ENCODE measurements around the gene SEMA3E.

GRCh38 chr7:83548250-83548649 is 100.7 kb downstream of the SEMA3E start:
- no peak for TF ChIP-seq NR2C1 (IDR thresholded peaks at IDR 0.05)
- no peak for TF ChIP-seq RFX5 (IDR thresholded peaks at IDR 0.05; ENCODE audit: low read depth, low read length)
- no peak for TF ChIP-seq EP300 (IDR thresholded peaks at IDR 0.05; ENCODE audit: borderline replicate concordance in 1 of 2, control insufficient read depth in 1 of 2, low read depth in 2 of 2, low read length in 2 of 2)
- no peak for TF ChIP-seq MYC (IDR thresholded peaks at IDR 0.05; ENCODE audit: insufficient read depth, insufficient read length, insufficient replicate concordance, low read length, severe bottlenecking)
- TF ChIP-seq CREB1 (IDR thresholded peaks at IDR 0.05; ENCODE audit: low read depth), result no peak
- TF ChIP-seq POLR2AphosphoS5 (IDR thresholded peaks at IDR 0.05; ENCODE audit: low read length), result no peak
- TF ChIP-seq GABPA (IDR thresholded peaks at IDR 0.05; ENCODE audit: low read depth), result no peak

Data from GM12878 (cell line).